PC-9 (cell line): ENCODE results near the gene AOC1. TPM values are rescaled to one million over a fixed set of nuclear protein-coding genes. Genes with fewer than 3 reads are reported as not detected.

Experiments used
- BruUV-seq: library from RNA; stranded (reverse); fragments of 400-500 nt; replicated peaks from 2 replicates; lab custom pipeline; 2021; lab: Mats Ljungman, UMichigan
- CTCF ChIA-PET: fragments of 300-600 bp; sonication (Branson Sonifier 250); formaldehyde crosslinking; loops from one replicate; lab custom pipeline; 2022; ENCODE audit warnings: antibody characterized with exemption; lab: Charles Lee
- POLR2A ChIA-PET: fragments of 300-600 bp; sonication (Branson Sonifier 250); formaldehyde crosslinking; loops from one replicate; lab custom pipeline; 2022; ENCODE audit warnings: antibody characterized with exemption; ENCODE audit not compliant: unreplicated experiment; lab: Charles Lee
- DNase-seq, 2 experiments: peaks; one replicate each; pipeline versions ENCODE4 v3.0.0 to v3.0.0-alpha.2; 2015 to 2022; ENCODE audit warnings: mixed read lengths in 1 of 2
- H2AFZ ChIP-seq: fragments of 200-600 bp; sonication (generic); 2 replicates; pipeline ENCODE4 v1.8.1; 2017; ENCODE audit warnings: antibody characterized with exemption
- H3F3A ChIP-seq: fragments of 200-600 bp; sonication (generic); 2 replicates; pipeline ENCODE4 v1.8.1; 2017; ENCODE audit warnings: antibody characterized with exemption, mild to moderate bottlenecking, low read depth; ENCODE audit not compliant: insufficient read depth
- H3K27ac ChIP-seq: fragments of 200-600 bp; sonication (generic); 2 replicates; pipeline ENCODE4 v1.6.1; 2016; ENCODE audit warnings: mixed run types
- H3K27me3 ChIP-seq: fragments of 200-600 bp; sonication (generic); 2 replicates; pipeline ENCODE4 v1.6.1; 2016; ENCODE audit warnings: low read depth, mixed run types; ENCODE audit not compliant: insufficient read depth
- H3K36me3 ChIP-seq: fragments of 200-600 bp; sonication (generic); 2 replicates; pipeline ENCODE4 v1.6.1; 2016; ENCODE audit warnings: low read depth, mixed run types
- H3K4me1 ChIP-seq: fragments of 200-600 bp; sonication (generic); replicated peaks from 2 replicates; pipeline ENCODE4 v1.6.1; 2016; ENCODE audit warnings: mixed run types; ENCODE audit not compliant: insufficient read depth
- H3K4me2 ChIP-seq: fragments of 200-600 bp; sonication (generic); 2 replicates; pipeline ENCODE4 v1.6.1; 2017; ENCODE audit warnings: mixed run types
- H3K4me3 ChIP-seq: fragments of 200-600 bp; sonication (generic); 2 replicates; pipeline ENCODE4 v1.6.1; 2016; ENCODE audit warnings: mixed run types
- H3K79me2 ChIP-seq: fragments of 200-600 bp; sonication (generic); 2 replicates; pipeline ENCODE4 v1.6.1; 2017; ENCODE audit warnings: low read depth, mixed run types
- H3K9me2 ChIP-seq: fragments of 200-600 bp; sonication (generic); 2 replicates; pipeline ENCODE4 v1.8.1; 2017; ENCODE audit warnings: mild to moderate bottlenecking; ENCODE audit not compliant: insufficient read depth
- H3K9me3 ChIP-seq: fragments of 200-600 bp; sonication (generic); 2 replicates; pipeline ENCODE4 v1.8.1; 2016; ENCODE audit warnings: low read depth; ENCODE audit not compliant: insufficient read depth
- H4K20me1 ChIP-seq: fragments of 200-600 bp; sonication (generic); 2 replicates; pipeline ENCODE4 v1.8.1; 2017; ENCODE audit not compliant: insufficient read depth
- CTCF ChIP-seq: fragments of 200-600 bp; sonication (generic); conservative IDR thresholded peaks from 2 replicates; pipeline ENCODE4 v1.6.1; 2017; ENCODE audit warnings: mixed run types, antibody characterized with exemption, mild to moderate bottlenecking, moderate library complexity
- EZH2 ChIP-seq: fragments of 200-600 bp; sonication (generic); IDR thresholded peaks from 2 replicates; pipeline ENCODE4 v1.8.0; 2017; ENCODE audit warnings: antibody characterized with exemption, low read depth
- intact Hi-C: fragments of 100-400 bp; cut with micrococcal nuclease; formaldehyde crosslinking; loops from one replicate; pipeline ENCODE4 v1.10.0; 2022; ENCODE audit not compliant: unreplicated experiment
- total RNA-seq: library from RNA; stranded (reverse); gene quantifications from 2 replicates; pipeline ENCODE4 v1.2.3, GENCODE V29; 2021

Gene AOC1
- total RNA-seq, 1 experiment from 2014 or later = 11.4 TPM

GRCh38 chr7:150855476-150856302, 3.4 kb downstream of the AOC1 start:
- Histone ChIP-seq H3K4me3 (no peak overlapping the region), H4K20me1 (no peaks in the 10 kb centered on the region), H3K79me2 (no peaks in the 10 kb centered on the region), H3K4me2 (no peak overlapping the region), H3K4me1 (no peaks in the 10 kb centered on the region), H3K9me3 (no peaks in the 10 kb centered on the region), H2AFZ (no peak overlapping the region), H3K9me2 (no peaks in the 10 kb centered on the region), H3K27me3 (peaks cover 97% of the 10 kb centered on the region), H3K27ac (no peak overlapping the region), H3F3A (no peaks in the 10 kb centered on the region), H3K36me3 (no peaks in the 10 kb centered on the region)
- intact Hi-C loops = no loop called here
- TF ChIP-seq EZH2 = no peak
- TF ChIP-seq CTCF = no peak
- CTCF ChIA-PET = interaction anchor here (1.1 kb wide), 1 partner anchor 21 kb away, joined by 3 read pairs; no protein-coding TSS in a partner anchor
- no TSS peak for BruUV-seq
- POLR2A ChIA-PET = interaction anchor here (0.6 to 0.7 kb wide), 2 partner anchors 23 to 1106 kb away, joined by 4 to 6 read pairs; no protein-coding TSS in a partner anchor
- DNase-seq = peak; percentile 26 to 67

GRCh38 chr7:150856303-150857275, 4.3 kb downstream of the AOC1 start:
- no peak overlapping the region for H3K4me3 ChIP-seq
- H3K9me2 ChIP-seq = no peaks in the 10 kb centered on the region
- H2AFZ ChIP-seq = no peak overlapping the region
- DNase-seq = peak in 1 of 2 experiments; percentile 10
- intact Hi-C loops = no loop called here
- TF ChIP-seq CTCF (no peak), EZH2 (no peak)
- no peaks in the 10 kb centered on the region for H3K9me3 ChIP-seq
- no peak overlapping the region for H3K27ac ChIP-seq
- no peak overlapping the region for H3K4me2 ChIP-seq
- POLR2A ChIA-PET = interaction anchor here (0.6 kb wide), 1 partner anchor 20 kb away, joined by 3 read pairs; no protein-coding TSS in a partner anchor
- CTCF ChIA-PET = interaction anchor here (1.1 kb wide), 1 partner anchor 20 kb away, joined by 3 read pairs; no protein-coding TSS in a partner anchor
- H3F3A ChIP-seq = no peaks in the 10 kb centered on the region
- no TSS peak for BruUV-seq
- H3K4me1 ChIP-seq = no peaks in the 10 kb centered on the region
- H3K36me3 ChIP-seq = no peaks in the 10 kb centered on the region
- peaks cover 97% of the 10 kb centered on the region for H3K27me3 ChIP-seq
- no peaks in the 10 kb centered on the region for H4K20me1 ChIP-seq
- H3K79me2 ChIP-seq = no peaks in the 10 kb centered on the region
